Adrenal gland (tissue), 12 donors: ENCODE results near the gene KIAA2012. TPM values are rescaled to one million over a fixed set of nuclear protein-coding genes. Genes with fewer than 3 reads are reported as not detected.

ENCODE experiments used
- DNase-seq, 7 donors: peaks; one replicate each; pipeline ENCODE4 v3.0.0-alpha.2; 2019 to 2020
- H3K27ac ChIP-seq, 5 donors: fragments of 200-600 bp; sonication (generic) in 4 of 5; 1 replicate in 3 of 5; 2 replicates in 2 of 5; pipeline versions ENCODE4 v1.5.1 to v1.8.0; 2016 to 2020; ENCODE audit warnings: mild to moderate bottlenecking in 1 of 5
- H3K27me3 ChIP-seq: fragments of 200-600 bp; 2 replicates; pipeline ENCODE4 v1.8.0; 2021
- H3K36me3 ChIP-seq, 2 donors: fragments of 200-600 bp; replicated peaks in 1 of 2; 1 replicate in 1 of 2; 2 replicates in 1 of 2; pipeline versions ENCODE4 v1.5.1 to v1.8.0; 2018 to 2022
- H3K4me1 ChIP-seq, 2 donors: fragments of 200-600 bp; replicated peaks in 1 of 2; 1 replicate in 1 of 2; 2 replicates in 1 of 2; pipeline versions ENCODE4 v1.5.1 to v1.8.0; 2018 to 2021
- H3K4me3 ChIP-seq, 4 donors: fragments of 200-600 bp; sonication (generic) in 3 of 4; one replicate each; pipeline ENCODE4 v1.5.1; 2016 to 2018
- H3K9me3 ChIP-seq, 3 donors: fragments of 200-600 bp; sonication (generic) in 1 of 3; replicated peaks in 1 of 3; 1 replicate in 2 of 3; 2 replicates in 1 of 3; pipeline versions ENCODE4 v1.5.1 to v1.8.0; 2016 to 2021
- CTCF ChIP-seq, 6 experiments: fragments of 450-650 bp in 4 of 6; fragments of 200-600 bp in 2 of 6; sonication (generic) in 1 of 6; IDR thresholded peaks; 1 replicate in 5 of 6; 2 replicates in 1 of 6; pipeline versions ENCODE4 v1.5.1 to v1.8.0; 2016 to 2021; ENCODE audit warnings: antibody characterized with exemption in 6 of 6, mild to moderate bottlenecking in 2 of 6, moderate library complexity in 1 of 6
- POLR2A ChIP-seq, 2 donors: fragments of 450-650 bp; IDR thresholded peaks; one replicate each; pipeline ENCODE4 v1.6.1; 2017; ENCODE audit warnings: antibody characterized with exemption in 2 of 2, mild to moderate bottlenecking in 2 of 2, moderate library complexity in 1 of 2
- WGBS, 4 donors: extraction: QIAGEN DNeasy Blood & Tissue Kit in 2 of 4; methylation state at CpG; one replicate each; pipeline versions ENCODE4 v1.1.5 to v1.1.7; 2013 to 2017; 5-methylcytosine and 5-hydroxymethylcytosine counted together
- intact Hi-C, 2 donors: fragments of 100-400 bp; cut with DNase I; formaldehyde crosslinking; loops; one replicate each; pipeline versions ENCODE4 v1.14.1 to v1.15.0; 2022 to 2023
- polyA plus RNA-seq, 3 donors: library from polyadenylated mRNA; stranded (reverse); fragments of 200-250 nt in 2 of 3; fragments of 350-450 nt in 1 of 3; fragmentation: Illumina TruSeq in 1 of 3; extraction: RNeasy Lipid Tissue Mini Kit (QIAGEN cat#74804) in 1 of 3; gene quantifications; one replicate each; pipeline ENCODE4 v1.2.3, GENCODE V29; 2013 to 2014
- total RNA-seq, 9 donors: library from RNA; depleted of rRNA in 4 of 9; stranded (reverse); fragments of >200 nt in 4 of 9; fragments of 120-200 nt in 1 of 9; fragmentation: NEBNext Ultra II Directional in 1 of 9; extraction: Animal tissue kit (Norgen Biotek cat#: 25700) in 1 of 9; gene quantifications; one replicate each; pipeline versions ENCODE4 v1.1.0 to v1.2.4, GENCODE V29; 2013 to 2023
- donor health status: healthy with polysubstance abuse.
- donor health status: Bipolar disorder and iron deficiency.
- donor health status: DM: yes; HTN: yes; CAD: no.
- donor health status: DM: no; HTN: no; CAD: no.
- donor health status: DM: no; HTN: no; CAD: no.
- donor health status: DM: yes; HTN: yes; CAD: no.

Gene KIAA2012
- total and polyA plus RNA-seq, 12 donors: 0.09 to 0.16 (median 0.11) TPM; not detected in 9

- TF ChIP-seq CTCF (IDR thresholded peaks at IDR 0.05) (no peak), POLR2A (IDR thresholded peaks at IDR 0.05) (no peak)
- H3K4me1 ChIP-seq: no peaks in the 10 kb centered on the region
- 91 to 95% (median 93%) methylated on average over 20 to 21 of the region's 21 CpGs for WGBS, 4 donors
- no peaks in the 10 kb centered on the region for H3K27me3 ChIP-seq
- H3K9me3 ChIP-seq: no peaks in the 10 kb centered on the region
- intact Hi-C loops: no loop called here
- H3K36me3 ChIP-seq: no peaks in the 10 kb centered on the region
- H3K4me3 ChIP-seq: no peak overlapping the region
- no peak overlapping the region for H3K27ac ChIP-seq
- DNase-seq: no peak
Measured at GRCh38 chr2:202201220-202202160, 128.4 kb downstream of the KIAA2012 start.

- 94 to 98% (median 96%) methylated on average over 5 of the region's 5 CpGs for WGBS, 4 donors
- intact Hi-C loops: no loop called here
- DNase-seq: no peak
- H3K4me1 ChIP-seq: no peaks in the 10 kb centered on the region
- no peaks in the 10 kb centered on the region for H3K9me3 ChIP-seq
- H3K27me3 ChIP-seq: no peaks in the 10 kb centered on the region
- no peak overlapping the region for H3K4me3 ChIP-seq
- TF ChIP-seq CTCF (IDR thresholded peaks at IDR 0.05): no peak
- no peak for TF ChIP-seq POLR2A (IDR thresholded peaks at IDR 0.05)
- no peak overlapping the region for H3K27ac ChIP-seq
- peaks cover 0 to 6% of the 10 kb centered on the region in 2 donors for H3K36me3 ChIP-seq
Measured at GRCh38 chr2:202203348-202203747, 130.3 kb downstream of the KIAA2012 start.

- DNase-seq: no peak
- Histone ChIP-seq H3K9me3 (no peaks in the 10 kb centered on the region), H3K4me3 (no peak overlapping the region), H3K4me1 (no peaks in the 10 kb centered on the region), H3K27ac (no peak overlapping the region), H3K27me3 (no peaks in the 10 kb centered on the region), H3K36me3 (peaks cover 0 to 15% of the 10 kb centered on the region in 2 donors)
- intact Hi-C loops: no loop called here
- WGBS, 4 donors: 74 to 90% (median 87%) methylated on average over 2 of the region's 2 CpGs
- TF ChIP-seq POLR2A (IDR thresholded peaks at IDR 0.05) (no peak), CTCF (IDR thresholded peaks at IDR 0.05) (no peak)
Measured at GRCh38 chr2:202204855-202205254, 131.8 kb downstream of the KIAA2012 start.

GRCh38 chr2:202208526-202208925 is 135.5 kb downstream of the KIAA2012 start:
- intact Hi-C loops: no loop called here
- Histone ChIP-seq H3K36me3 (peaks cover 0 to 33% of the 10 kb centered on the region in 2 donors), H3K27ac (no peak overlapping the region)

More at GRCh38 chr2:202208526-202208925, 135.5 kb downstream of the KIAA2012 start:
- DNase-seq: no peak
- Histone ChIP-seq H3K4me1 (no peaks in the 10 kb centered on the region), H3K27me3 (no peaks in the 10 kb centered on the region), H3K9me3 (no peaks in the 10 kb centered on the region), H3K4me3 (no peak overlapping the region)
- TF ChIP-seq CTCF (IDR thresholded peaks at IDR 0.05) (no peak), POLR2A (IDR thresholded peaks at IDR 0.05) (no peak)
